NCI-H774 (cell line): ENCODE data around the gene ZNF569.
"Not testable (repeated sequence)": the region's sequence is repeated elsewhere in the genome, so short reads cannot be mapped to it uniquely, and the experiment has no call there.

Experiments
- DNase-seq: peaks from one replicate; lab custom pipeline; 2025; lab: John Stamatoyannopoulos, UW

The ZNF569 gene

DNA sequence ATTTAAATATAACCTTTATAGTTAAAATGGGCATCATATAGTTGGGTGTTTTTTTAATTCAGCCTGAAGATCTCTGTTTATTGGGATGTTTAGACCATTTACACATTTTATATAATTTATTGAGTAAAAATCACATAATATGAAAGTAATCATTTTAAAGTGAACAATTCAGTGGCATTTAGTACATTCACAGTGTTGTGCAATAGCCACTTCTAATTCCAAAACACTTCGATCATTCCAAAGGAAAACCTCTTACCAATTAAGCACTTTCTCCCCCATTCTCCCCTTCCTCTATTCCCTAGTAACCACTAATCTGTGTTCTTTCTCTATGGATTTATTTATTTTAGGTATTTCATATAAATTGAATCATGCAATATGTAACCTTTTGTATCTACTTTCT is 66.2 kb downstream of the ZNF569 start:
- DNase-seq, result no peak

DNA sequence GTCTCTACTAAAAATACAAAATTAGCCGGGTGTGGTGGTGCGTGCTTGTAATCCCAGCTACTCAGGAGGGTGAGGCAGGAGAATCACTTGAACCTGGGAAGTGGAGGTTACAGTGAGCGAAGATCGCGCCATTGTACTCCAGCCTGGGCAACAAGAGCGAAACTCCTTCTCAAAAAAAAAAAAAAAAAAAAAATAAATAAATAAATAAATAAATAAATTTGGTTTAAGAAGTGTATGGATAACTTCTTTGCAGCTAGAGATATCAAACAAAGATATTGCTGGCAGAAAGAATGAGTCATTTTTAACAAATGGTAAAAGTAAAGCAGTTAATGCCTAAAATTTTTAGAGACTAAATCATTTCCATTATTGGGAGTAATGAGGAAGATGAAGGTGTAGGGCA is 75.8 kb downstream of the ZNF569 start:
- not testable (repeated sequence) for DNase-seq

DNA sequence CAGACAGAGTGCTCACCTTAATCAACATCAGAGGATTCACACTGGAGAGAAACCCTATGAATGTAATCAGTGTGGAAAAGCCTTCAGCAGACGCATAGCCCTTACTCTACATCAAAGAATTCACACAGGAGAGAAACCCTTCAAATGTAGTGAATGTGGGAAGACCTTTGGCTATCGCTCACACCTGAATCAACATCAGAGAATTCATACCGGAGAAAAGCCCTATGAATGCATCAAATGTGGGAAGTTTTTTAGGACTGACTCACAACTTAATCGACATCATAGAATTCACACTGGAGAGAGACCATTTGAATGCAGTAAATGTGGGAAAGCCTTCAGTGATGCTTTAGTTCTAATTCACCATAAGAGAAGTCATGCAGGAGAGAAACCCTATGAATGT is 78.0 kb downstream of the ZNF569 start:
- no peak for DNase-seq

DNA sequence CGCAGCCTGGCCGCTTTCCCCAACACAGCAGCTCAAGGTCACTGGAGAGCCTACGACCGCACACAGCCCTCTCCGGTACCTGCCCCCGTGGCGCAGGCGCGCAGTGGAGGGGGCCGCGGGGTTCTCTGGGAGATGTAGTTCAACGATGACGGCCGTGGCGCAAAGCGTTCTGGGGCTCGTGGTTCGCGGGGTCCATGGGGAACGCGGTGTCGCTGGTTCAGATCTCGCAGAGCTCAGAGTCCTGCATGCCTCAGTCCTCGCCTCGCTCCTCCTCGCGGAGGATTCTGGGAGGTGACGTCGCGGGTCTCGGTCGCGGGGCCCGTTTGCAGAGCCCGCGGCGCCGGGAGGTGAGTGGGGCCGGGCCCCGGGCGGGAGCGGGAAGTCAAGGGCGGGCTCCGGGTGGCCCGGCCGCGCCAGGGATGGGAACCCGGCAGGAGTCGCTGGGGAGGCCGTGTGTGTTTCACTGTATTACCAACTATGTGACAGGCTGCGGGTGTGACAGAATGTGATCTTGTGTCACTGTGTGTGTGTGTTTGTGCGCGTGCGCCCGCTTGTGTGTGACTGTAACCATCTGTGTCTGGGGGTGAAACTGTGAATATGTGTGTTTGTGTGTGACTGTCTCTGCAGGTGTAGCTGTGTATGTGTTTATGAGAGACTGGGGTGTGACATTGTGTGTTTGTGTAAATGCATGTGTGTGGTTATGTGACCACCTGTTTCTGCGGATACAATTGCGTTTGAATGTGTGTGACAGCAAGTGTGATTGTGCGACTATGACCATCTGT is 96.2 kb downstream of the ZNF569 start, which contains the start of gene ZNF527:
ZNF527 (plus strand) TSS at position 220 of the 782 bp plus-strand sequence. CDS start 3,100 bp downstream, outside the sequence.
- DNase-seq, result peak; percentile 96

DNA sequence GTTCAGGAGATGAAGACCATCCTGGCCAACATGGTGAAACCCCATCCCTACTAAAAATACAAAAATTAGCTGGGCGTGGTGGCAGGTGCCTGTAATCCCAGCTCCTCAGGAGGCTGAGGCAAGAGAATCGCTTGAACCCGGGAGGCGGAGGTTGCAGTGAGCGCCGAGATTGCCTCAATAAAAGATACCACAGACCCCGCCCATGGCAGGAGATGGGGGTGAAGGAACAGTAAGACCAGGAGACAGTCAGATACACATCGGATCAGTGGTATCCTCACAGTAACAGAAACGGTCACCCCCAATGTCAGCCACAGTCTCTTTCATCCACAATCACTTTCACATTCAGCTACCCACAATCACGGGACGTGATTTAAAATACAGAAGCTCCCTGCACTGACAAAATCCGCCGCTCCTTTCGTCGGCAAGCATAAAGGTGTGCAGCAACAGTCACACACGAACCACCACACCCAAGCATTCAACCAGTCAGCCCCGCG is 96.8 kb downstream of the ZNF569 start:
- not testable (repeated sequence) for DNase-seq

DNA sequence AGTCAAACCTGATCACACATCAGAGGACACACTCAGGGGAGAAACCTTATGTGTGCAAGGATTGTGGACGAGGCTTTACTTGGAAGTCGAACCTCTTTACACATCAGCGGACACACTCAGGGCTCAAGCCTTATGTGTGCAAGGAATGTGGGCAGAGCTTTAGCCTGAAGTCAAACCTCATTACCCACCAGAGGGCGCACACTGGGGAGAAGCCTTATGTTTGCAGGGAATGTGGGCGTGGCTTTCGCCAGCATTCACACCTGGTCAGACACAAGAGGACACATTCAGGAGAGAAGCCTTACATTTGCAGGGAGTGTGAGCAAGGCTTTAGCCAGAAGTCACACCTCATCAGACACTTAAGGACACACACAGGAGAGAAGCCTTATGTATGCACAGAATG is 104.5 kb downstream of the ZNF569 start:
- DNase-seq, result no peak

DNA sequence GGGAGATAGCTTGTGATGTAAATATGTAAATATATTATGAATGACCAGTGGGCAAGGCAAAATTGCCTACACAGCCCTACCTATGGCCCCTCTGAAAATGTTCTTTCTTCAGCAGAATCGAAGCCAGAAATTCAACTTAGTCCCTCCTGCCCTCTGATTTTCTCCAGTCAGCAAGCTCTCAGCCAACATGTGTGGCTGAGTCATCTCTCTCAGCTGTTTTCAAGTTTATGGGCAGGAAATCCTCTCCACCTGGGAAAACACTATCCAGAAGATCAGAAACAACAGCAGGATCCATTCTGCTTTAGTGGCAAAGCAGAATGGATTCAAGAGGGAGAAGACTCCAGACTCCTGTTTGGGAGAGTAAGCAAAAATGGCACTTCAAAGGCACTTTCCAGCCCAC is 105.2 kb downstream of the ZNF569 start:
- DNase-seq, result no peak
